ENCODE measurements around the gene DGKI.

The DGKI gene

DNA sequence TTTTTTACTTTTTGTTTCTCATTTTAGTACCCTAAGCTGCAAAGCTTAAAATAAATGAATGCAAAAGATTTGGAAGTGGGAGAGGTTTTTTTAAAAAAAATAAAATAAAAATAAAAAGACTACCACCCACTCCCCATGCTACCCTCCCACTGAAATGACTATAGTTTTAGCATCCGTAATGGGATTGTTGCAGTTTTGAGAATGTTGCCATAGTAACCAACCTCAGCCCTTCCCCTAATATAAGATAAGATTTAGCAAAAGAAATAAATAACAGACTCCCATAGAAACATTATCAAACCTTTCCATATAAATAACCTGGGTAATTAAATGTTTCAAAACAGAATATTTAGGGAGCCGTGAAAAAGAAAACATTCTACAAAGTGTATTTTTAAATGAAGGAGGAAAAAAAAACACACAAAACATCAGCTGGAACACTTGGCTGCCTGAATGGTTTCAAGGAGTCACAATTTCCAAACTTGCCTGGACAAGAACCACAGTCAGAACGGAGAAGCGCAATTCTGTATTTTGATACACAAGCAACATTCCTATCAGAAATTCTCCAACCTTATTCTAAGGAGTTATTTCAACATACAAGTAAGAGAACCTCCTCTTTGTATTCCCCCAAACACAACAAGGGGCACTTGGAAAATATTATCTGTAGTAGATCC lies 57.4 kb downstream of the DGKI start:
- CTCF ChIA-PET, result interaction anchor here (0.6 kb wide), 1 partner anchor 84 kb away, joined by 3 read pairs; no protein-coding TSS in a partner anchor
- POLR2A ChIA-PET, result no interaction called here
- H3K36me3 ChIP-seq (ENCODE audit: control insufficient read depth in 2 of 2, insufficient read depth in 1 of 2, low read length in 2 of 2), result no peaks in the 10 kb centered on the region
- H3K4me1 ChIP-seq (ENCODE audit: control insufficient read depth, insufficient read depth, low read length), result no peaks in the 10 kb centered on the region
- H3K4me3 ChIP-seq (ENCODE audit: low read depth, low read length), result no peak overlapping the region
- TF ChIP-seq, protein P1, sequence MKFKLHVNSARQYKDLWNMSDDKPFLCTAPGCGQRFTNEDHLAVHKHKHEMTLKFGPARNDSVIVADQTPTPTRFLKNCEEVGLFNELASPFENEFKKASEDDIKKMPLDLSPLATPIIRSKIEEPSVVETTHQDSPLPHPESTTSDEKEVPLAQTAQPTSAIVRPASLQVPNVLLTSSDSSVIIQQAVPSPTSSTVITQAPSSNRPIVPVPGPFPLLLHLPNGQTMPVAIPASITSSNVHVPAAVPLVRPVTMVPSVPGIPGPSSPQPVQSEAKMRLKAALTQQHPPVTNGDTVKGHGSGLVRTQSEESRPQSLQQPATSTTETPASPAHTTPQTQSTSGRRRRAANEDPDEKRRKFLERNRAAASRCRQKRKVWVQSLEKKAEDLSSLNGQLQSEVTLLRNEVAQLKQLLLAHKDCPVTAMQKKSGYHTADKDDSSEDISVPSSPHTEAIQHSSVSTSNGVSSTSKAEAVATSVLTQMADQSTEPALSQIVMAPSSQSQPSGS (tag by site-specific recombination; IDR thresholded peaks at IDR 0.05; ENCODE audit: low read depth), result no peak
- no peak for TF ChIP-seq ZNF354C (tag by site-specific recombination; IDR thresholded peaks at IDR 0.05; ENCODE audit: borderline replicate concordance, low read depth)
- no peak for TF ChIP-seq MZF1 (tag by site-specific recombination; IDR thresholded peaks at IDR 0.05; ENCODE audit: borderline replicate concordance)
- no peak for TF ChIP-seq ZNF585B (tag by site-specific recombination; IDR thresholded peaks at IDR 0.05)
- no peak for TF ChIP-seq ZSCAN23 (tag by site-specific recombination; IDR thresholded peaks at IDR 0.05)
- TF ChIP-seq KLF16 (tag by site-specific recombination; IDR thresholded peaks at IDR 0.05), result no peak
- TF ChIP-seq ZNF157 (tag by site-specific recombination; IDR thresholded peaks at IDR 0.05), result no peak
- no peak for TF ChIP-seq ZNF555 (tag by site-specific recombination; conservative IDR thresholded peaks at IDR 0.05)
- TF ChIP-seq, protein P2, sequence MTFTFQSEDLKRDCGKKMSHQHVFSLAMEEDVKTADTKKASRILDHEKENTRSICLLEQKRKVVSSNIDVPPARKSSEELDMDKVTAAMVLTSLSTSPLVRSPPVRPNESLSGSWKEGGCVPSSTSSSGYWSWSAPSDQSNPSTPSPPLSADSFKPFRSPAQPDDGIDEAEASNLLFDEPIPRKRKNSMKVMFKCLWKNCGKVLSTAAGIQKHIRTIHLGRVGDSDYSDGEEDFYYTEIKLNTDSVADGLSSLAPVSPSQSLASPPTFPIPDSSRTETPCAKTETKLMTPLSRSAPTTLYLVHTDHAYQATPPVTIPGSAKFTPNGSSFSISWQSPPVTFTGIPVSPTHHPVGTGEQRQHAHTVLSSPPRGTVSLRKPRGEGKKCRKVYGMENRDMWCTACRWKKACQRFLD (tag by site-specific recombination; IDR thresholded peaks at IDR 0.05), result no peak
- TF ChIP-seq ZNF777 (tag by site-specific recombination; IDR thresholded peaks at IDR 0.05; ENCODE audit: borderline replicate concordance), result no peak
- TF ChIP-seq, protein P3, sequence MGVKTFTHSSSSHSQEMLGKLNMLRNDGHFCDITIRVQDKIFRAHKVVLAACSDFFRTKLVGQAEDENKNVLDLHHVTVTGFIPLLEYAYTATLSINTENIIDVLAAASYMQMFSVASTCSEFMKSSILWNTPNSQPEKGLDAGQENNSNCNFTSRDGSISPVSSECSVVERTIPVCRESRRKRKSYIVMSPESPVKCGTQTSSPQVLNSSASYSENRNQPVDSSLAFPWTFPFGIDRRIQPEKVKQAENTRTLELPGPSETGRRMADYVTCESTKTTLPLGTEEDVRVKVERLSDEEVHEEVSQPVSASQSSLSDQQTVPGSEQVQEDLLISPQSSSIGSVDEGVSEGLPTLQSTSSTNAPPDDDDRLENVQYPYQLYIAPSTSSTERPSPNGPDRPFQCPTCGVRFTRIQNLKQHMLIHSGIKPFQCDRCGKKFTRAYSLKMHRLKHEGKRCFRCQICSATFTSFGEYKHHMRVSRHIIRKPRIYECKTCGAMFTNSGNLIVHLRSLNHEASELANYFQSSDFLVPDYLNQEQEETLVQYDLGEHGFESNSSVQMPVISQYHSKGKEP (tag by site-specific recombination; IDR thresholded peaks at IDR 0.05), result no peak
- no peaks in the 10 kb centered on the region for H3K9me3 ChIP-seq (ENCODE audit: control insufficient read depth, insufficient read depth, low read depth, low read length)
- no peak overlapping the region for H3K27ac ChIP-seq (ENCODE audit: extremely low read depth, low read depth, low read length)

DNA sequence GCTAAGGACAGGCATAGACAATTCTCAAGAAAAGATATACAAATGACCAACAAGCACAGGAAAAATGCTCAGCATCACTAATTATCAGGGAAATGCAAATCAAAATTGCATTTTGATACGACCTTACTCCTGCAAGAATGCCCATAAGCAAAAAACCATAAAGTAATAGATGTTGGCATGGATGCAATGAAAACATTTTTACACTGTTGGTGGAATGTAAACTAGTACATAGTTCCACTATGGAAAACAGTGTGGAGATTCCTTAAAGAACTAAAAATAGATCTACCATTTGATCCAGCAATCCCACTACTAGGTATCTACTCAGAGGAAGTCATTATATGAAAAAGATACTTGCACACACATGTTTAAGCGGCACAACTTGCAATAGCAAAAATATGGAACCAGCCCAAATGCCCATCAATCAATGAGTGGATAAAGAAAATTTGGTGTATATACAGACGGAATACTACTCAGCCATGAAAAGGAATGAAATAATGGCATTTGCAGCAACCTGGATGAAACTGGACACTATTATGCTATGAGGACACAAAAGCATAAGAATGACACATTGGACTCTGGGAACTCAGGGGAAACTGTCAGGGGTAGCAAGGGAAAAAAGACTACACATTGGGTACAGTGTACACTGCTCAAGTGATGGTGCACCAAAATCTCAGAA lies 59.3 kb downstream of the DGKI start:
- Histone ChIP-seq H3K4me1 (ENCODE audit: control insufficient read depth, insufficient read depth, low read length) (no peaks in the 10 kb centered on the region), H3K27ac (ENCODE audit: extremely low read depth, low read depth, low read length) (no peak overlapping the region), H3K4me3 (ENCODE audit: low read depth, low read length) (no peak overlapping the region), H3K36me3 (ENCODE audit: control insufficient read depth in 2 of 2, insufficient read depth in 1 of 2, low read length in 2 of 2) (no peaks in the 10 kb centered on the region), H3K9me3 (ENCODE audit: control insufficient read depth, insufficient read depth, low read depth, low read length) (no peaks in the 10 kb centered on the region)
- ChIA-PET POLR2A (no interaction called here), CTCF (no interaction called here)
- TF ChIP-seq ZNF133 (tag by site-specific recombination; IDR thresholded peaks at IDR 0.05) (no peak), ZSCAN30 (tag by site-specific recombination; IDR thresholded peaks at IDR 0.05) (no peak), SP2 (tag by site-specific recombination; IDR thresholded peaks at IDR 0.05) (no peak), ZNF146 (tag by site-specific recombination; IDR thresholded peaks at IDR 0.05) (peak; percentile 60), ZNF175 (tag by site-specific recombination; IDR thresholded peaks at IDR 0.05) (no peak), ZNF19 (tag by site-specific recombination; IDR thresholded peaks at IDR 0.05; ENCODE audit: low read depth) (no peak)
- TF ChIP-seq, protein P4, sequence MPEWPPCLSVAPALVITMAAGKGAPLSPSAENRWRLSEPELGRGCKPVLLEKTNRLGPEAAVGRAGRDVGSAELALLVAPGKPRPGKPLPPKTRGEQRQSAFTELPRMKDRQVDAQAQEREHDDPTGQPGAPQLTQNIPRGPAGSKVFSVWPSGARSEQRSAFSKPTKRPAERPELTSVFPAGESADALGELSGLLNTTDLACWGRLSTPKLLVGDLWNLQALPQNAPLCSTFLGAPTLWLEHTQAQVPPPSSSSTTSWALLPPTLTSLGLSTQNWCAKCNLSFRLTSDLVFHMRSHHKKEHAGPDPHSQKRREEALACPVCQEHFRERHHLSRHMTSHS (tag by site-specific recombination; IDR thresholded peaks at IDR 0.05), result no peak
